ENCODE measurements around the gene POLR2B.

GRCh38 chr4:56953680-56954520 lies 24.8 kb upstream of the POLR2B start:
- TF ChIP-seq CTCF (IDR thresholded peaks at IDR 0.05; ENCODE audit: insufficient read depth, low read length, poor library complexity, severe bottlenecking) (no peak), EZH2phosphoT487 (conservative IDR thresholded peaks at IDR 0.05; ENCODE audit: low read length) (no peak)
